Stomach (tissue), 9 donors: ENCODE measurements around the gene SAMD7. TPM values are rescaled to one million over a fixed set of nuclear protein-coding genes. Genes with fewer than 3 reads are reported as not detected.

Source experiments
- DNase-seq, 2 donors: peaks; one replicate each; pipeline versions ENCODE4 v3.0.0 to v3.0.0-alpha.2; 2013 to 2019
- H3K27ac ChIP-seq, 5 donors: fragments of 200-600 bp in 4 of 5; sonication (generic) in 4 of 5; one replicate each; pipeline ENCODE4 v1.5.1; 2013 to 2019; ENCODE audit warnings: mild to moderate bottlenecking in 1 of 5, moderate library complexity in 1 of 5
- H3K27me3 ChIP-seq, 3 donors: fragments of 200-600 bp; sonication (generic); one replicate each; pipeline ENCODE4 v1.5.1; 2017 to 2019; ENCODE audit warnings: mixed run types in 1 of 3
- H3K36me3 ChIP-seq, 4 donors: fragments of 200-600 bp; sonication (generic); 1 replicate in 3 of 4; 2 replicates in 1 of 4; pipeline ENCODE4 v1.5.1; 2016 to 2019
- H3K4me1 ChIP-seq, 4 donors: fragments of 200-600 bp; sonication (generic); one replicate each; pipeline ENCODE4 v1.5.1; 2016 to 2019
- H3K4me3 ChIP-seq, 4 donors: fragments of 200-600 bp; sonication (generic) in 3 of 4; one replicate each; pipeline ENCODE4 v1.5.1; 2016 to 2019; ENCODE audit warnings: mild to moderate bottlenecking in 1 of 4
- H3K9me3 ChIP-seq, 4 donors: fragments of 200-600 bp; sonication (generic); one replicate each; pipeline ENCODE4 v1.5.1; 2016 to 2019
- CTCF ChIP-seq, 7 experiments: fragments of 450-650 bp in 4 of 7; fragments of 200-600 bp in 3 of 7; sonication (generic) in 3 of 7; IDR thresholded peaks; one replicate each; pipeline ENCODE4 v1.5.1; 2016 to 2019; ENCODE audit warnings: antibody characterized with exemption in 7 of 7, control low read depth in 2 of 7, mild to moderate bottlenecking in 1 of 7
- EP300 ChIP-seq: sonication (generic); formaldehyde crosslinking; IDR thresholded peaks from one replicate; pipeline ENCODE4 v1.6.1; 2017; ENCODE audit warnings: antibody characterized with exemption
- POLR2A ChIP-seq, 4 donors: fragments of 450-650 bp; IDR thresholded peaks; one replicate each; pipeline ENCODE4 v1.6.1; 2016; ENCODE audit warnings: antibody characterized with exemption in 4 of 4, control low read depth in 2 of 4, mild to moderate bottlenecking in 1 of 4, moderate library complexity in 1 of 4
- POLR2AphosphoS5 ChIP-seq, 3 donors: sonication (generic); formaldehyde crosslinking; IDR thresholded peaks; one replicate each; pipeline ENCODE4 v1.6.1; 2016; ENCODE audit warnings: antibody characterized with exemption in 3 of 3
- WGBS, 5 donors: extraction: QIAGEN DNeasy Blood & Tissue Kit in 3 of 5; methylation state at CpG; one replicate each; pipeline versions ENCODE4 v1.1.5 to v1.1.7; 2013 to 2018; 5-methylcytosine and 5-hydroxymethylcytosine counted together
- intact Hi-C: fragments of 100-400 bp; cut with DNase I; formaldehyde crosslinking; loops from one replicate; pipeline ENCODE4 v1.15.1; 2023; ENCODE audit warnings: low total_unique reads
- polyA plus RNA-seq, 3 donors: library from polyadenylated mRNA; stranded (reverse); fragments of 200-250 nt; gene quantifications; one replicate each; pipeline ENCODE4 v1.2.3, GENCODE V29; 2013
- total RNA-seq, 5 donors: library from RNA; depleted of rRNA; stranded (reverse); fragments of >200 nt; gene quantifications; one replicate each; pipeline versions ENCODE4 v1.1.0 to v1.2.3, GENCODE V29; 2014 to 2016
- donor health status: healthy with polysubstance abuse.
- donor health status: Bipolar disorder and iron deficiency.
- donor health status: healthy.

SAMD7 gene
- total and polyA plus RNA-seq, 8 donors, result not detected

- no peaks in the 10 kb centered on the region for H3K4me1 ChIP-seq
- no peak for TF ChIP-seq CTCF (IDR thresholded peaks at IDR 0.05)
- H3K27ac ChIP-seq, result no peak overlapping the region
- no peaks in the 10 kb centered on the region for H3K9me3 ChIP-seq
- no peaks in the 10 kb centered on the region for H3K27me3 ChIP-seq
- intact Hi-C loops, result no loop called here
- no peaks in the 10 kb centered on the region for H3K36me3 ChIP-seq
- DNase-seq, result no peak
- WGBS, 5 donors, result 86 to 93% (median 91%) methylated on average over 4 of the region's 4 CpGs
- no peak overlapping the region for H3K4me3 ChIP-seq
Observed at GRCh38 chr3:169880576-169881250, 30.7 kb upstream of the SAMD7 start.

GRCh38 chr3:169886671-169887070 lies 24.7 kb upstream of the SAMD7 start:
- no peak overlapping the region for H3K4me3 ChIP-seq
- no peak overlapping the region for H3K27ac ChIP-seq
- peak; percentile 28 to 88 for DNase-seq
- peaks cover 0 to 10% (median 3%) of the 10 kb centered on the region in 4 donors for H3K4me1 ChIP-seq
- no peaks in the 10 kb centered on the region for H3K27me3 ChIP-seq
- no peaks in the 10 kb centered on the region for H3K9me3 ChIP-seq
- WGBS, 5 donors, result 7 to 32% (median 25%) methylated on average over 5 of the region's 5 CpGs
- intact Hi-C loops, result no loop called here
- H3K36me3 ChIP-seq, result no peaks in the 10 kb centered on the region
- no peak for TF ChIP-seq POLR2A (IDR thresholded peaks at IDR 0.05)
- no peak for TF ChIP-seq POLR2AphosphoS5 (IDR thresholded peaks at IDR 0.05)
- no peak for TF ChIP-seq EP300
- no peak for TF ChIP-seq CTCF (IDR thresholded peaks at IDR 0.05)

GRCh38 chr3:169891886-169892285 lies 19.5 kb upstream of the SAMD7 start:
- no peak for DNase-seq
- Histone ChIP-seq H3K4me3 (no peak overlapping the region), H3K36me3 (no peaks in the 10 kb centered on the region), H3K27me3 (no peaks in the 10 kb centered on the region), H3K9me3 (no peaks in the 10 kb centered on the region), H3K4me1 (peaks cover 0 to 3% (median under 1%) of the 10 kb centered on the region in 4 donors), H3K27ac (no peak overlapping the region)
- WGBS, 5 donors, result 67 to 79% (median 77%) methylated on average over 7 of the region's 7 CpGs
- TF ChIP-seq CTCF (IDR thresholded peaks at IDR 0.05) (no peak), EP300 (no peak), POLR2A (IDR thresholded peaks at IDR 0.05) (no peak), POLR2AphosphoS5 (IDR thresholded peaks at IDR 0.05) (no peak)
- intact Hi-C loops, result no loop called here

GRCh38 chr3:169894110-169894509 lies 17.3 kb upstream of the SAMD7 start:
- no peaks in the 10 kb centered on the region for H3K27me3 ChIP-seq
- no peak overlapping the region for H3K4me3 ChIP-seq
- DNase-seq, result no peak
- no peak for TF ChIP-seq POLR2AphosphoS5 (IDR thresholded peaks at IDR 0.05)
- no peak for TF ChIP-seq CTCF (IDR thresholded peaks at IDR 0.05)
- no peak for TF ChIP-seq EP300
- no peak for TF ChIP-seq POLR2A (IDR thresholded peaks at IDR 0.05)
- WGBS, 5 donors, result 37 to 50% (median 40%) methylated on average over 7 of the region's 7 CpGs
- no peaks in the 10 kb centered on the region for H3K36me3 ChIP-seq
- H3K27ac ChIP-seq, result no peak overlapping the region
- no peaks in the 10 kb centered on the region for H3K9me3 ChIP-seq
- intact Hi-C loops, result no loop called here
- no peaks in the 10 kb centered on the region for H3K4me1 ChIP-seq
